Epidermal melanocyte (primary cell): Measurements from ENCODE around the gene OR2AP1.
"Not testable (repeated sequence)": the region's sequence is repeated elsewhere in the genome, so short reads cannot be mapped to it uniquely, and the experiment has no call there.

Source experiments
- DNase-seq: peaks from one replicate; pipeline ENCODE4 v3.0.0; 2011; ENCODE audit warnings: low spot score; ENCODE audit not compliant: insufficient read length

The OR2AP1 gene

DNA sequence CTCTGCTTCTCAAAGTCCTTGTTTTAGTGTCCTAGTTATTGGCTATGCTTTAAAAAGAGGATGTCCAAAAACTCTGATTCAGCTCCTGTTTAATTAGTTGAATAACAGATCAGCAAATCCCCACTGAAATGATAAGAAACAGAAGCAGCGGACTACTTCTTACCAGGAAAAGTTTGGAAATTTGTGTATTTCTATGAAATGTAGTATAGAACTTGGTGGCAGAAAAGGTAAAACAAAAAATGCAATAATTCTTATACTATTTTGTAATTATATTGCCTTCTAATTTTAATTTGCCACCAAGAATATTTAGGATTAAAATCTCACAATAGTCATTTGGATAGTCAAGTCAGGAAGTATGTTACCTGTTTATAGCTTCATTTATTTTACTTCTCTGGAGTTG is at the start of gene OR2AP1:
TSS of gene OR2AP1 (plus strand) at position 301 of the 400 bp plus-strand sequence. CDS start 1,947 bp downstream, outside the sequence.
- no peak for DNase-seq

DNA sequence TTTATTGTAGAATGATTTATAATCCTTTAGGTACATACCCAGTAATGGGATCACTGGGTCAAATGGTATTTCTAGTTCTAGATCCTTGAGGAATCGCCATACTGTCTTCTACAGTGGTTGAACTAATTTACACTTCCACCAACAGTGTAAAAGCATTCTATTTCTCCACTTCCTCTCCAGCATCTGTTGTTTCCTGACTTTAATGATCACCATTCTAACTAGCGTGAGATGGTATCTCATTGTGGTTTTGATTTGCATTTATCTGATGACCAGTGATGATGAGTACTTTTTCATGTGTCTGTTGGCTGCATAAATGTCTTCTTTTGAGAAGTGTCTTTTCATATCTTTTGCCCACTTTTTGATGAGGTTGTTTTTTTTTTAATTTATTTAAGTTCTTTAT is 24.0 kb upstream of the OR2AP1 start:
- not testable (repeated sequence) for DNase-seq

DNA sequence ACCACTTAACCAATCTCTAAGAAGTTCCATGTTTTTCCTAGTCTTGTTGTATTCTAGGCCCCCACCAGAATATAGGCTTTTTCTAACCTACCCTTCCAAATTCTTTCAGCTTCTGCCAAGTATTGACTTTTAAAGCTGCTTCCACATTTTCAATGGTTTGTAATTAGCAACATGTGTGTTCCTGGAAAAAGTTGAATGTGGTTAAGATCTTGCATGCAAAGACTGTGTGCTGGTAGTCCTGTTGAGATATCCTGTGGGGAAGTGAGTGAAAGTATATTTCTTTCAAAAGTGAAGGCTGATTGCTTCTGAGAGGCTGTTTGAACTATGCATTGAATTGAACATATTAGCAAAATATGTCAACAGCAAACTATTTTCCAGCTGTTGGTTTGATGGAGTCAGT is 23.5 kb upstream of the OR2AP1 start:
- DNase-seq, result no peak

DNA sequence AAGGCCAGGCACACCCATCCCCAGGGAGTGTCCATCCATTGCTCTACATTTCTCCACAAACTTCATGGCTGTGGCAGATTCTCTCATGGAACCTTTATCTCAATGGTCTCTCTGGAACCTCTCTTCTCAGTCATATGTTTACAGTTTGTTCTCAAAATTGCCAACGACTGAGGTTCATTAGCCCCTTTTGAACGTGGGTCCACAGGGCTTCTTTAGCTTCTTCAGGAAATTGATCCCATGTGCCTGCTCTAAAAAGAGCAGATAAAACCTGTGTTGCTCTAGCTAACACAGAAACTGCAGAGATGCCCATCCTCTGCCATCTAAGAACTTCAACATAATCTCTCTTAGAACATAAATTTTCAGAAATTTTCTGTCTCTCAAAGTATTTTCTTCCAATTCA is 23.0 kb upstream of the OR2AP1 start, which contains the start of gene OR6C4:
TSS of gene OR6C4 (plus strand) at position 301 of the 400 bp plus-strand sequence. CDS start 1,625 bp downstream, outside the sequence.
- DNase-seq, result no peak

DNA sequence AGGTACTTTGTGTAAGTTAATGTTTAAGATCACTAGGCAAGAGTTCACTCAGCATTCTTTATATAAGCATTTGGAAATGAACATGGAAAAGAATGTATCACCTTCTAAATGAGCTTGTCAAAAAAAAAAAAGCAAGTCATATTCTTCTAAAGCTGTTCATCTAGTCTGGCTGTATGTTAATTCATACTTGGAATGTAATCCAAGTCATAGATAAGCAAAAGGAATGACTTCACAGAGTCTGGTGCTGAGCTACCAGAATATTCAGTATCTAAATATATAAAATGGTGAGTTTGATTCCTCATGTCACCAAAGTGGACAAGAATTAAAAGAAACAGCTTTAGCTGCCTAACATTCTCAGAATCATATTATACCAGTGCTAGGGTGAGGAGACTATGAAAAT is 18.0 kb upstream of the OR2AP1 start:
- no peak for DNase-seq

DNA sequence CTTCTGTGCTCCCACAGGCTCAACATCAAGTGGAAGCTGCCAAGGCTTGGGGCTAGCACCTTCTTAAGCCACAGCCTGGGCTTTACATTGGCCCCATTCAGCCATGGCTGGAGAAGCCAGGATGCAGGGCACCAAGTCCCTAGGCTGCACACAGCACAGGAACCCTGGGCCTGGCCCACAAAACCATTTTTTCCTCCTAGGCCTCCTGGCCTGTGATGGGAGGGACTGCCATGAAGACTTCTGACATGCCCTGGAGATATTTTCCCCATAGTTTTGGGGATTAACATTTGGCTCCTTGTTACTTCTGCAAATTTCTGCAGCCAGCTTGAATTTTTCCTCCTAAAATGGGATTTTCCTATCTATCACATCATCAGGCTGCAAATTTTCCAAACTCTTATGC is 2.2 kb upstream of the OR2AP1 start:
- not testable (repeated sequence) for DNase-seq

DNA sequence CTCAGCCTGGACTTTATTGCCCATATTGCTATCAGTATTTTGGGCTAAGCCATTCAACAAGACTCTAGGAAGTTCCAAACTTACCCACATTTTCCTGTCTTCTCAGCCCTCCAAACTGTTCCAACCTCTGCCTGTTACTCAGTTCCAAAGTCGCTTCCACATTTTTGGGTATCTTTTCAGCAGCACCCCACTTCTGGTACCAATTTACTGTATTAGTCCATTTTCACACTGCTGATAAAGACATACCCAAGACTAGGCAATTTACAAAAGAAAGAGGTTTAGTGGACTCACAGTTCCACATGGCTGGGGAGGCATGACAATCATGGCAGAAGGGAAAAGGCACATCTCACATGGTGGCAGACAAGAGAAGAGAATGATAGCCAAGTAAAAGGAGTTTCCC is 1.6 kb upstream of the OR2AP1 start:
- not testable (repeated sequence) for DNase-seq

DNA sequence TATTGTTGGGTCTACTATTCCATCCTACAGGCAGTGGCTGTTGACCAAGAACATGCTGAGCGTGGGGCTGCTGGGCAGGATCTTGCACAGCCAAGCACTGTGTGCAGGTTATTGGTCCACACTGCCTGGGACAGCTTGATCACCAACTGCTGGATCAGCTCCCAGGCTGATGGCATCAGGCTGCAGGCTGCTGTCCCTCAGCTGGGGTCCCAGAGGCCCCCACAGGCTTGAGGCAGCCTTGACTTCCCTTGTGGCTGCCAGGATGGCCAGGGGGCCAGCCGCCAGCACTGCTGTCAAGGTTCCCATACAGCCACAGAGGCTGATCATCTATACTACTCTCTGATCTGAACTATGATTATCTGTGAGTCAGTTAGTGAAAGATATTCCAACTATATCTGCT is 9.8 kb downstream of the OR2AP1 start:
- DNase-seq, result no peak

DNA sequence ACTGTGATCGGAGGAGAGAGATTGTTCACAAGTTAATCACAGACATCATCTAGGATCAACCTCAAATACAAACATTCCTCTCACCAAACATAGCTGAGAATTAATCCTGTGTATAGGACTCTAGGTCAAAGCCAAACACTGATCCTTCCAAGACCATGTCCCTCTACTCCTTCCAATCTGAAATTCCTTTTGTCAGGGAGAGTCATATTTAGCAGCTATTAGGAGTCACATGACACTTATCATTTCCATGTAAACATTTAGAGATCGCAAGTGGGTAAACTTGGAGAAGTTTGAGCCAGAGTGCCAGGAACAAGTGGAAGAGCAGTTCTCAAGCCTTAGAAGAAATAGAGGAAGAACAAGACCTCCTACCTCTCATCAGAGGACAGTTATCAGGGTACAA is 13.5 kb downstream of the OR2AP1 start:
- DNase-seq, result no peak

DNA sequence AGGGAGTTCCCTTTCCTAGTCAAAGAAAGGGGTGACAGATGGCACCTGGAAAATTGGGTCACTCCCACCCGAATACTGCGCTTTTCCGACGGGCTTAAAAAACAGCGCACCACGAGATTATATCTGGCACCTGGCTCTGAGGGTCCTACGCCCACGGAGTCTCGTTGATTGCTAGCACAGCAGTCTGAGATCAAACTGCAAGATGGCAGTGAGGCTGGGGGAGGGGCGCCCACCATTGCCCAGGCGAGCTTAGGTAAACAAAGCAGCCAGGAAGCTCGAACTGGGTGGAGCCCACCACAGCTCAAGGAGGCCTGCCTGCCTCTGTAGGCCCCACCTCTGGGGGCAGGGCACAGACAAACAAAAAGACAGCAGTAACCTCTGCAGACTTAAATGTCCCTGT is 17.9 kb downstream of the OR2AP1 start:
- DNase-seq, result not testable (repeated sequence)

DNA sequence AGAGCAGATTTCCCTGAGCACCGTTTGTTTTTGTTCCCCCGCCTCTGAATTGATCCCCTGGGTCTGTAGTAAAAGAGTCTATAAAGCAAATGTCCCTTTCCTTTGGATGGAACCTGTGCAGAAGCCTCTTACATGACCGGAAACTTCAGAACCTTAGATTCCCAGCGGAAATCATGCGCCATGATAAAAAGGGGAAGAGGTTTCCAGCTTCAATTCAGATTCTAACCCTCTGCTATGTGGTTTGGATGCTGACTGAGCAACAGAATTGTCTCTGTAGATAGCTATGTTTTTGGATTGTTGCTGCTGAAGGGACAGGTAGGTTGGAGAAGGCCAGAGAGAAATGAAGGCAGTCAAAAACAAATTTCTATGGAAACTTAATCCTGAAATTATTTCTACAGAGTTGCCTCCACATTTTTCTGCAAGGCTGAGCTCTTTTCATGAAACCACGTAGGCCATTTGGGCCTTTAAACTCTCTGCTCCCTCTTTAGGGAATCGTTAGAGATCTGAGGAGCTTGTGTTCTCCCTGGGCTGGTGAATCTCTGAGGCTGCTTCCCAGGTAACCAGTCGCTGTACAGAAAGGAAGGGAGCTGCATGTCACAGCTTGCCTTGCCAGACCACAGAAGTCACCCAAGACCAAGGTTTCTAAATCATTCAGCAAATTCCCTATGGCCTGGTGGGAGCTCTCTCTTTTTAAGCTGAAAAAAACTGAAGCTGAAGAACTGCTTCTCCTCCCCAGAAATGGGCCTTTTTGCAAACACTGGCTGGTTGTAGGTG is 35.7 kb downstream of the OR2AP1 start:
- no peak for DNase-seq

DNA sequence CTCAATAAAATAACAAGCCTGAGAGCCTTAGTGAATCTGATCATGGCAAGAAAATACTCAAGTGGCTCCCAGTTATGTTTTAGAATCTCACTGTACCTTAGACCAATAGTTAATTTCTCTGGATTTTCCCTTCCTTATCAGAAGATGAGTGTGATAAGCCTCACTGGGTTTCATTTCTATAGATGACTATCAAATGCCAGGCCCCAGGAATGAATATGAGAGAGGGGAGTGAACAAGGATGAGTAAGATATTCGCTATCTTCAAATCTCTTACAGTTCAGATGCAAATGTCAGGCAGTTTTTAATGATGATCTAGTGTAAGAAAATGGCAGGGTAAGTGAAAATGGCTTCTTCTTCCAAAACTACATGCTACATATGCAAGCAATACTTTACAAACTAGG is 38.3 kb downstream of the OR2AP1 start:
- no peak for DNase-seq

DNA sequence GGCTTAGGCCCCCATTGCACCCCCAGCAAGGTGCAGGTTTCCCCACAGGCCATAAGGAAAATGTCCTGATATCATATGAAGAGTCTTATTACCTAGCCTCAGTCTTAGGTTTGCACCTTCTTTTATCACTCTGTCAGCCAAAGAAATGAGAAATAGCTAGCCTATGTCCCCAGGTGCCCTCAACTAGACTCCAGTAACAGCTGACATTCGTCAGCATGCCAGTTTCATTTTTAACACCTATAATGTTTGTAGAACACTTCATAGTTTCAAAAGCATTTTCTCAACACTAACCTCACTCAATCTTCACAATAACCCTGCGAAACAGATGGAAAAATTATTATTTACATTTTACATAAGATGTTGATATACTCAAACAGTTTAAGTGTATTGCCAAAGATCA is 40.4 kb downstream of the OR2AP1 start:
- DNase-seq, result no peak

DNA sequence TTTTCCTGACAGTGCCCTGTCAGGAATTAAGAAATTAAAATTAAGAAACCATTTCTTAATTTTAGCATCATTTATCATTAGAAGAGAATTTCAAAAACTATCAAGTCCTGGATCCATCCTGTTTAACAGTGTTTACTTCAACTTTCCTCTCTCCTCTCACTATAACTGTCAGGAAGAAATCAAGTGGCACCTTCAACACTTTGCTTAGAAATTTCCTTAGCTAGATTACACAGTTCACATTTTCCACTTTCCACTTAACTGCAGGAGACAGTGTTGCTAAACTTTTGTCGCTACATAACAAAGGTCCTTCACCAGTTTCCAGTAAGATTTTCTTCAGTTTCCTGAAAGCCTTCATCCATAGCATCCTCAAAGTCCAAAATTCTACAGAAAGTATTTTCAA is 42.5 kb downstream of the OR2AP1 start:
- no peak for DNase-seq

DNA sequence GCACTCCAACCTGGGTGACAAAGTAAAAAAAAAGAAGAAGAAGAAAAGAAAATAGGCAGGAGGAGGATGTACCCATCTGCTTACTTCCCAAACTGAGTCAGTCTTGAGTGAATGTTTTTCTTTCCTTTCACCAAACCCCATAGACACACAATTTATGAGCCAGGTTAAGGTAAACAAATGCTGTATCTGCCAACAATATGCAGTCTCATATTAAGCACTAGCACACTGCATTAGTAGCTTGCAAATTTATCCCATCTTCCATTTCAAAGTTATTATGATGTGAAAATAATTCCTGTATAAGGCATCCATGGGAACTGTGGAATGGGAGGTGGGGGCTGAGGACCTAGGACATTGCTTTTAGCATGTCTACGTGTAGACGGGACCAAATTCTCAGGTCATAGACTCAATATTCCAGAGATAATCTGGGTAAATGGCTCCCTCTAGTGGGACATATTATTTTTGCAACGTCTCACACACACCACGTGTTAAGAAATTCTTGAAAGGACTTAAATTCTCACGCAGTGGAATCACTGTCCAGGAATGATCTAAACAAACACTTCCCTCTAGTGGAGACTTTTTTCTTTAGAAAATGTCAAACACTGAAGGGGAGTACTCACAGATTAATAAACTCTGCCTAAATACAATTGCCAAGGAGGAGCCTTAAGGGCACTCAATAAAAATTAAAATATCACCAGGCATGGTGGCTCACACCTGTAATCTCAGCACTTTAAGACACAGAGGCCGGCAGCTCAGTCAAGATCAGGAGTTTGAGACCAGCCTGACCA is 47.3 kb downstream of the OR2AP1 start:
- DNase-seq, result peak; percentile 90

DNA sequence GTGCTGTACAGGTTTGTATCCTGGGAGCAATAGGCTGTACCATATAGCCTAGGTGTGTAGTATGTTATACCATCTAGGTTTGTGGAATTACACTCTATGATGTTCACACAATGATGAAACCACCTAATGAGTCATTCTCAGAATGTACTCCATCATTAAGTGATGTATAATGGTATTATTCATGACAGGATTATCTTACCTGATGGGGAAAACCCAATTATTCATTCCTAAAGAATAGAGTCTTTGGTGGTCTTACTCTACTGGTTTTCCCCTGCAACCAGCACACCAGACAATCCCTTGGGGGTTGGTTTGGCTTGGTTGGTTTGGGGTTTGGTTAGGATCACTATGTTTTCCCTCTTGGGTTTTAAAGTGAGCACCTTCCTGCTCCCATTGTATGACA is 51.8 kb downstream of the OR2AP1 start:
- no peak for DNase-seq
